NB4 (cell line): ENCODE data around the gene LLCFC1.

Experiments
- DNase-seq: peaks from one replicate; pipeline ENCODE4 v3.0.0; 2010; ENCODE audit warnings: low read depth
- H3K4me3 ChIP-seq: one replicate; pipeline ENCODE4 v1.5.1; 2011; ENCODE audit warnings: mild to moderate bottlenecking, low read depth, low read length, moderate library complexity
- MAX ChIP-seq: IDR thresholded peaks from 2 replicates; pipeline ENCODE4 v1.6.1; 2011; ENCODE audit warnings: low read depth, low read length
- MYC ChIP-seq: IDR thresholded peaks from 2 replicates; pipeline ENCODE4 v1.6.1; 2011; ENCODE audit warnings: low read depth, low read length
- POLR2A ChIP-seq: IDR thresholded peaks from 2 replicates; pipeline ENCODE4 v1.6.1; 2011; ENCODE audit warnings: mild to moderate bottlenecking; ENCODE audit not compliant: insufficient read length; ENCODE audit errors: extremely low read depth
- TF ChIP-seq, protein P1 (sequence below): IDR thresholded peaks from one replicate; pipeline ENCODE4 v1.5.1; 2012; ENCODE audit warnings: low read depth, low read length

LLCFC1 gene

DNA sequence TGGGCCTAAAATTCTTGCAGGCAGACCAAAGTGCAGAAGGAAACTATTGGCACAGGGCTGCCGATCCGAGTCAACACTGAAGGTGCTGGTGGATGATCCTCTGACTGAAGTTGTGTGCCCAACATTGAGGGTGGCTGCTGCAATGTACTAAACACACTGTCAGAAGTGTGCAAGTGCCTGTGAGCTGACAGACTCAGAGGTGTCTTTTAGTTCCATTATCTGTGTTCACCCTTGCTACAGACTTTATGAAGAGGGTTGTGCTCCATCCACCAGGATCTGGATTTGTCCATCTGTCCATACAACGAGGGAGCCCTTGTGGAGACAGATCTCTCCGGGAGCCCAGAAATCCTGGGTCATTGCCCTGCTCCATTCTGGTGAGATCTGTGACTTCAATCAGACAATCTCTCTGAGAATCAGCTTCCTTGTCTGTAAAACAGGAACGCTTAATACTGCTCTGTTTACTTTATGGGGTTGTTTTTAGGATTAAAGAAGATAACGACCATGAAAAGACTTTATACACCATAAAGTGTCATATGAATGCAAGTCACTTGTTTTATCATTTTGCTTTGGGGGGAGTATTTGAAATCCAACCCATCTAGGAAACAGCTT is 44.2 kb upstream of the LLCFC1 start:
- H3K4me3 ChIP-seq: no peak overlapping the region
- TF ChIP-seq, protein P1, sequence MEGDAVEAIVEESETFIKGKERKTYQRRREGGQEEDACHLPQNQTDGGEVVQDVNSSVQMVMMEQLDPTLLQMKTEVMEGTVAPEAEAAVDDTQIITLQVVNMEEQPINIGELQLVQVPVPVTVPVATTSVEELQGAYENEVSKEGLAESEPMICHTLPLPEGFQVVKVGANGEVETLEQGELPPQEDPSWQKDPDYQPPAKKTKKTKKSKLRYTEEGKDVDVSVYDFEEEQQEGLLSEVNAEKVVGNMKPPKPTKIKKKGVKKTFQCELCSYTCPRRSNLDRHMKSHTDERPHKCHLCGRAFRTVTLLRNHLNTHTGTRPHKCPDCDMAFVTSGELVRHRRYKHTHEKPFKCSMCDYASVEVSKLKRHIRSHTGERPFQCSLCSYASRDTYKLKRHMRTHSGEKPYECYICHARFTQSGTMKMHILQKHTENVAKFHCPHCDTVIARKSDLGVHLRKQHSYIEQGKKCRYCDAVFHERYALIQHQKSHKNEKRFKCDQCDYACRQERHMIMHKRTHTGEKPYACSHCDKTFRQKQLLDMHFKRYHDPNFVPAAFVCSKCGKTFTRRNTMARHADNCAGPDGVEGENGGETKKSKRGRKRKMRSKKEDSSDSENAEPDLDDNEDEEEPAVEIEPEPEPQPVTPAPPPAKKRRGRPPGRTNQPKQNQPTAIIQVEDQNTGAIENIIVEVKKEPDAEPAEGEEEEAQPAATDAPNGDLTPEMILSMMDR: no peak
- no peak for TF ChIP-seq POLR2A
- no peak for TF ChIP-seq MAX
- no peak for DNase-seq

GRCh38 chr7:142896151-142896550 is 43.1 kb upstream of the LLCFC1 start:
- no peak for TF ChIP-seq POLR2A
- TF ChIP-seq, protein P1: no peak
- no peak for TF ChIP-seq MYC
- TF ChIP-seq MAX: no peak
- no peak for DNase-seq
- no peak overlapping the region for H3K4me3 ChIP-seq

DNA sequence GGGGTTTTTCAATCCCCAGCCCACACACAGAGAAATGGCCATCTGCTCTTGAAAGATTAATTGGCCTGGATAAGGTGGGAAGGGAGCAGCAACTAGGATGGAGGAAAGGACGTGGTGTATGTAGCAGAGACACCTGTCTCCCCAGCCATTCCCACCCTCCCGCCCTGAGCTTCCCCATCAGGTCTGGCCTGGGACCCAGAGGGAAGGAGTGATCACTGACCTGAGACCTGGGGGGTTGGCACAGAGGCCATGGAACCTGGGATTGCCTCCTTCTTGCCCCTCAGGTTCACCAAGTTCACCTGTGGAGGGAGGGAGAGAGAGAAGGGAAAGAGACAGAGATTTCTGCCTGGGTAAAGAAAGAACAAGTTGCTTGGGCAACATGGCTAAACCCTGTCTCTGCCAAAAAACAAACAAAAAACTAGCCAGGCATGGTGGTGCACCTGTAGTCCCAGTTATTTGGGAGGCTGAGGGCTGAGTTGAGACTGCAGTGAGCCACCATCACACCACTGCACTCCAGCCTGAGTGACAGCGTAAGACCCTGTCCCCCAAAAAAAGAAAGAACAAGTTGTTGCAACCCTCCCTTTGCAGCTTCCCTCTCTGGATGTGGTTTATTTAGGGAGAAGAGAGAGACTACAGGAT is 42.4 kb upstream of the LLCFC1 start:
- no peak overlapping the region for H3K4me3 ChIP-seq
- TF ChIP-seq, protein P1: no peak
- no peak for TF ChIP-seq MAX
- no peak for TF ChIP-seq POLR2A
- no peak for TF ChIP-seq MYC
- no peak for DNase-seq

DNA sequence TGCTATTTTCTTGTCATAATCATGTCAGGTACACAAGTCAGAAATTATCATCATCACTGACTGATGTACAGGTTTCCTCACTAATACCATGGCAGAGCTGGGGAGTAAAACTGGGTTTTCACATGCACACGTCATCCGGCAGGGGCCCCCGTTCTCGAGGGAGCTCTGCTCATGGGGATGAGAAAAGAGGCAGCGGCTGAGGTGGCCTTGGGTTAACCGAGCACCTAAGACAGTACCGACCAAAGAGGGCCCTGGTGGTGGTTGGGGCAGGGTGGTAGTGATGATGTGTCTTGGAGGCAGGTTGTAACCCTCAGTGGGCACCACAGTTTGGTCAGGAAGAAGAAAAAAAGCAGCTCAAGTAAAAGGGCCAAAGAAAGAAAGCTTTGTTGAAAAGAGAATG is 41.6 kb upstream of the LLCFC1 start:
- no peak for TF ChIP-seq POLR2A
- TF ChIP-seq, protein P1: no peak
- no peak for TF ChIP-seq MYC
- TF ChIP-seq MAX: no peak
- no peak for DNase-seq
- no peak overlapping the region for H3K4me3 ChIP-seq

- DNase-seq: no peak
- TF ChIP-seq, protein P1: no peak
- no peak for TF ChIP-seq MAX
- TF ChIP-seq POLR2A: no peak
- TF ChIP-seq MYC: no peak
- no peak overlapping the region for H3K4me3 ChIP-seq
These were observed 40.7 kb upstream of the LLCFC1 start for GRCh38 chr7:142898377-142899170.
